SK-N-SH treated with all-trans-retinoic acid at 6 μM for 48 hours (cell line): ENCODE data around the gene KIF21B.
"Not testable (repeated sequence)": the region's sequence is repeated elsewhere in the genome, so short reads cannot be mapped to it uniquely, and the experiment has no call there.

Source experiments
- RARB ChIP-seq: fragments of 250-450 bp; sonication (Bioruptor Pico); IDR thresholded peaks from 2 replicates; pipeline ENCODE4 v1.8.0; 2021; ENCODE audit warnings: mild to moderate bottlenecking, moderate library complexity
- ZFP30 ChIP-seq: fragments of 450-650 bp; formaldehyde crosslinking; IDR thresholded peaks from 2 replicates; pipeline ENCODE4 v1.5.0; 2022; ENCODE audit warnings: mild to moderate bottlenecking, moderate library complexity
- ZNF8 ChIP-seq: fragments of 450-650 bp; formaldehyde crosslinking; IDR thresholded peaks from 2 replicates; pipeline ENCODE4 v1.5.0; 2020; ENCODE audit warnings: mild to moderate bottlenecking, moderate library complexity
- TF ChIP-seq, protein P1 (sequence below): fragments of 250-450 bp; sonication (Bioruptor Pico); IDR thresholded peaks from 2 replicates; pipeline ENCODE4 v1.5.1; 2020; ENCODE audit warnings: low read depth, mild to moderate bottlenecking, moderate library complexity

DNA sequence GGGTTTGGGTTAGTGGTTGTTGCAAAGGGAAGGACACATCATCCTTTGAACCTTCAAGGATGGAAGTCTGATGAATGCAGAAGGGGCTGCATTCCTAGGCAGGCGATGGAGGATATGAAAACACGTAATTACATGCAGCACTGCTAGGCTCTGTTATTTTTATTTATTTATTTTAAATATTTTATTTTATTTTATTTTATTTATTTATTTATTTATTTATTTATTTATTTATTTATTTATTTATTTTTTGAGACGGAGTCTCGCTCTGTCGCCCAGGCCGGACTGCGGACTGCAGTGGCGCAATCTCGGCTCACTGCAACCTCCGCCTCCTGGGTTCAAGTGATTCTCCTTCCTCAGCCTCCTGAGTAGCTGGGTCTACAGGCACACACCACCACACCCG, 59.6 kb downstream of the KIF21B start:
- TF ChIP-seq ZFP30; ZNF8; RARB (CRISPR knock-in tag): not testable (repeated sequence)
- TF ChIP-seq, protein P1, sequence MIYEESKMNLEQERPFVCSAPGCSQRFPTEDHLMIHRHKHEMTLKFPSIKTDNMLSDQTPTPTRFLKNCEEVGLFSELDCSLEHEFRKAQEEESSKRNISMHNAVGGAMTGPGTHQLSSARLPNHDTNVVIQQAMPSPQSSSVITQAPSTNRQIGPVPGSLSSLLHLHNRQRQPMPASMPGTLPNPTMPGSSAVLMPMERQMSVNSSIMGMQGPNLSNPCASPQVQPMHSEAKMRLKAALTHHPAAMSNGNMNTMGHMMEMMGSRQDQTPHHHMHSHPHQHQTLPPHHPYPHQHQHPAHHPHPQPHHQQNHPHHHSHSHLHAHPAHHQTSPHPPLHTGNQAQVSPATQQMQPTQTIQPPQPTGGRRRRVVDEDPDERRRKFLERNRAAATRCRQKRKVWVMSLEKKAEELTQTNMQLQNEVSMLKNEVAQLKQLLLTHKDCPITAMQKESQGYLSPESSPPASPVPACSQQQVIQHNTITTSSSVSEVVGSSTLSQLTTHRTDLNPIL (CRISPR knock-in tag) = not testable (repeated sequence)
